ENCODE data around the gene NHS.

The NHS gene

GRCh38 chrX:17590892-17591740 is 216.1 kb downstream of the NHS start:
- peak; percentile 46 for DNase-seq (ENCODE audit: low spot score)

- no peak for DNase-seq (ENCODE audit: low spot score)
These were observed 216.7 kb downstream of the NHS start for GRCh38 chrX:17591741-17592110.

- DNase-seq (ENCODE audit: low spot score), result no peak
These were observed 217.1 kb downstream of the NHS start for GRCh38 chrX:17592117-17592516.

- no peak for DNase-seq (ENCODE audit: low spot score)
These were observed 219.7 kb downstream of the NHS start for GRCh38 chrX:17594693-17595092.

GRCh38 chrX:17595456-17596035 is 220.5 kb downstream of the NHS start:
- DNase-seq (ENCODE audit: low spot score), result no peak

GRCh38 chrX:17596061-17596460 is 221.1 kb downstream of the NHS start:
- no peak for DNase-seq (ENCODE audit: low spot score)

GRCh38 chrX:17596546-17597205 is 221.7 kb downstream of the NHS start:
- no peak for DNase-seq (ENCODE audit: low spot score)

GRCh38 chrX:17597327-17597726 is 222.3 kb downstream of the NHS start:
- no peak for DNase-seq (ENCODE audit: low spot score)

GRCh38 chrX:17597836-17598439 is 222.9 kb downstream of the NHS start:
- DNase-seq (ENCODE audit: low spot score), result no peak

GRCh38 chrX:17601441-17602200 is 226.6 kb downstream of the NHS start:
- no peak for DNase-seq (ENCODE audit: low spot score)

GRCh38 chrX:17602245-17602644 is 227.2 kb downstream of the NHS start:
- DNase-seq (ENCODE audit: low spot score), result no peak

GRCh38 chrX:17603196-17603595 is 228.2 kb downstream of the NHS start:
- no peak for DNase-seq (ENCODE audit: low spot score)

GRCh38 chrX:17605676-17606075 is 230.7 kb downstream of the NHS start:
- no peak for DNase-seq (ENCODE audit: low spot score)

- DNase-seq (ENCODE audit: low spot score), result no peak
These were observed 231.2 kb downstream of the NHS start for GRCh38 chrX:17606231-17606630.

GRCh38 chrX:17608888-17609287 is 233.9 kb downstream of the NHS start:
- DNase-seq (ENCODE audit: low spot score), result no peak

- no peak for DNase-seq (ENCODE audit: low spot score)
These were observed 235.8 kb downstream of the NHS start for GRCh38 chrX:17610788-17611187.

- no peak for DNase-seq (ENCODE audit: low spot score)
These were observed 239.1 kb downstream of the NHS start for GRCh38 chrX:17613979-17614588.

GRCh38 chrX:17616936-17617335 is 241.9 kb downstream of the NHS start:
- no peak for DNase-seq (ENCODE audit: low spot score)

GRCh38 chrX:17617806-17618205 is 242.8 kb downstream of the NHS start:
- no peak for DNase-seq (ENCODE audit: low spot score)

GRCh38 chrX:17621566-17622270 is 246.7 kb downstream of the NHS start:
- no peak for DNase-seq (ENCODE audit: low spot score)

GRCh38 chrX:17622331-17622730 is 247.3 kb downstream of the NHS start:
- no peak for DNase-seq (ENCODE audit: low spot score)

All from activated CD4-positive, alpha-beta T cell treated with anti-CD3 and anti-CD28 coated beads, Interleukin-2, Interleukin-4, amounts not matched to agents 100 ng/mL and 50 ng/mL, durations not matched to agents 16 hours and 8 hours (primary cell).